Vagina (tissue), 2 donors: ENCODE results near the gene KCTD14.
"Not testable (repeated sequence)": the region's sequence is repeated elsewhere in the genome, so short reads cannot be mapped to it uniquely, and the experiment has no call there.

Experiments
- CTCF ChIP-seq, 3 experiments: fragments of 450-650 bp in 2 of 3; fragments of 200-600 bp in 1 of 3; sonication (generic) in 1 of 3; IDR thresholded peaks; one replicate each; pipeline ENCODE4 v1.5.1; 2017 to 2019; ENCODE audit warnings: antibody characterized with exemption in 3 of 3, mild to moderate bottlenecking in 2 of 3, moderate library complexity in 2 of 3
- POLR2A ChIP-seq, 2 donors: fragments of 450-650 bp; IDR thresholded peaks; one replicate each; pipeline ENCODE4 v1.6.1; 2017; ENCODE audit warnings: antibody characterized with exemption in 2 of 2, mild to moderate bottlenecking in 2 of 2, moderate library complexity in 2 of 2
- POLR2AphosphoS5 ChIP-seq, 2 donors: sonication (generic); formaldehyde crosslinking; IDR thresholded peaks; one replicate each; pipeline ENCODE4 v1.9.0; 2017; ENCODE audit warnings: antibody characterized with exemption in 2 of 2, mild to moderate bottlenecking in 2 of 2, low read depth in 1 of 2; ENCODE audit not compliant: insufficient read depth in 1 of 2

GRCh38 chr11:78014937-78015520 is 8.0 kb downstream of the KCTD14 start:
- not testable (repeated sequence) for TF ChIP-seq CTCF (IDR thresholded peaks at IDR 0.05); POLR2A (IDR thresholded peaks at IDR 0.05); POLR2AphosphoS5 (IDR thresholded peaks at IDR 0.05; ENCODE audit: insufficient read depth in 1 of 2, low read depth in 1 of 2)
